ENCODE results near the gene RDH14. TPM values are rescaled to one million over a fixed set of nuclear protein-coding genes. Genes with fewer than 3 reads are reported as not detected.
A peak's percentile ranks its signal among the peaks of the same experiment; 100 is the strongest.

Gene RDH14
- total and polyA plus RNA-seq, 7 donors = 23.9 to 42.6 (median 25.7) TPM

DNA sequence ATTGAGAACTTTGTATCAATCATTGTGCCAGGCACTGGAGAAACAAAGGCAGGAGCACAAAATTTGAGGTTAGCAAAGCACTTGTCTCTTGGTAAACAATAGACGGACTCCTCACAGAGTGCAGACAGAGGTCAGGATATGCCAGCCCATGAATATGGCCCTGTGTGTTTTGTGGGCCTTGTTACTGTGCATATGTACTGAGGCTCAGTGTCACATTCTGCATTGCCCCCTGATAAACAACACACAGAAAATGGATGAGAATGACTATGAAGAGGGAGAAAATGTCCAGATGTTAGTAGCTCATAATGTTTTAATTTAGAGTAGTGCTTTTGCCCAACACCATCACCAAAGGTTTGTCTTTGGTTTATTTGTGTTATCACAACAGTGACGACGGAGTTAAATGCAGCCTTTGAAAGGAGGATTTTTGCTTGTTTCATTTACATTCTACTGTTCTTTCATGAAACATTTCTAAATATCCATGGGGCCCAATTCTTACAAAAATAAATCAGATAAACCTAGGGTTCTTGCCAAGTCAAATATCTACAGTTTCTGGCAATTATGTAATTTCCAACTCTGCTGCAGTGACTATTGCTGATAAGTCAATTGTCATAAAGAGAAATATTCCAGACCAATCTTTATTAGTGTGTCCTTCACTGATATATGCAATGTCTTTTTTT lies 43.5 kb upstream of the RDH14 start:
- DNase-seq (no peak), ATAC-seq (no peak)
- H3K27ac ChIP-seq = no peak overlapping the region
- 91 to 97% (median 92%) methylated on average over 3 of the region's 3 CpGs for WGBS, 3 donors
- no peaks in the 10 kb centered on the region for H3K27me3 ChIP-seq (ENCODE audit: insufficient read depth in 3 of 3, low read length in 2 of 3)
- intact Hi-C loops (cut with DNase I) = no loop called here
- H3K9me3 ChIP-seq = no peaks in the 10 kb centered on the region
- TF ChIP-seq, protein P1, sequence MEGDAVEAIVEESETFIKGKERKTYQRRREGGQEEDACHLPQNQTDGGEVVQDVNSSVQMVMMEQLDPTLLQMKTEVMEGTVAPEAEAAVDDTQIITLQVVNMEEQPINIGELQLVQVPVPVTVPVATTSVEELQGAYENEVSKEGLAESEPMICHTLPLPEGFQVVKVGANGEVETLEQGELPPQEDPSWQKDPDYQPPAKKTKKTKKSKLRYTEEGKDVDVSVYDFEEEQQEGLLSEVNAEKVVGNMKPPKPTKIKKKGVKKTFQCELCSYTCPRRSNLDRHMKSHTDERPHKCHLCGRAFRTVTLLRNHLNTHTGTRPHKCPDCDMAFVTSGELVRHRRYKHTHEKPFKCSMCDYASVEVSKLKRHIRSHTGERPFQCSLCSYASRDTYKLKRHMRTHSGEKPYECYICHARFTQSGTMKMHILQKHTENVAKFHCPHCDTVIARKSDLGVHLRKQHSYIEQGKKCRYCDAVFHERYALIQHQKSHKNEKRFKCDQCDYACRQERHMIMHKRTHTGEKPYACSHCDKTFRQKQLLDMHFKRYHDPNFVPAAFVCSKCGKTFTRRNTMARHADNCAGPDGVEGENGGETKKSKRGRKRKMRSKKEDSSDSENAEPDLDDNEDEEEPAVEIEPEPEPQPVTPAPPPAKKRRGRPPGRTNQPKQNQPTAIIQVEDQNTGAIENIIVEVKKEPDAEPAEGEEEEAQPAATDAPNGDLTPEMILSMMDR (IDR thresholded peaks at IDR 0.05) = no peak
- H3K4me3 ChIP-seq = no peak overlapping the region
- H3K4me1 ChIP-seq = no peaks in the 10 kb centered on the region
- no peaks in the 10 kb centered on the region for H3K36me3 ChIP-seq (ENCODE audit: insufficient read depth in 1 of 2, low read depth in 1 of 2)

DNA sequence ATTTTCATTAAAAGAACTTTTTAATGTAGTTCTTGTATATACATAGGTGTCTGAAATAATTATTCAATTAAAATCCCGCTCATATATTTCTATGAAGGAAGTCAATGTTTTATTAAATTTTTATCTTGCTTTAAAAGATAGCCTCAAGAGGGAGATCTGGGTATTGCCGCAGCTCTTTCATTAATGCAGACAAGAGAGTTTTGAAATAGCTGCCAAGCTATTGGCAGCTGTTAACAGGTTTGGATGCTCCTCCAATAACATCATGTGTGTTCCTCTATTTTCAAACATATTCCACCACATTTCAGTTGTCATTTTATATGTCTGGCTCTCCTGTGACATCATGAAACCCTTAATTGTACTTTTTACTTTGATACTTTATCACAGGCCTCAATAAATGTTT lies 41.8 kb upstream of the RDH14 start:
- intact Hi-C loops (cut with DNase I) = no loop called here
- Histone ChIP-seq H3K36me3 (ENCODE audit: insufficient read depth in 1 of 2, low read depth in 1 of 2) (no peaks in the 10 kb centered on the region), H3K4me3 (no peak overlapping the region), H3K9me3 (no peaks in the 10 kb centered on the region), H3K27me3 (ENCODE audit: insufficient read depth in 3 of 3, low read length in 2 of 3) (no peaks in the 10 kb centered on the region), H3K4me1 (no peaks in the 10 kb centered on the region), H3K27ac (no peak overlapping the region)
- ATAC-seq (no peak), DNase-seq (no peak)
- WGBS, 3 donors = 86 to 88% (median 86%) methylated on average over 2 of the region's 2 CpGs
- TF ChIP-seq, protein P1 (IDR thresholded peaks at IDR 0.05) = no peak

DNA sequence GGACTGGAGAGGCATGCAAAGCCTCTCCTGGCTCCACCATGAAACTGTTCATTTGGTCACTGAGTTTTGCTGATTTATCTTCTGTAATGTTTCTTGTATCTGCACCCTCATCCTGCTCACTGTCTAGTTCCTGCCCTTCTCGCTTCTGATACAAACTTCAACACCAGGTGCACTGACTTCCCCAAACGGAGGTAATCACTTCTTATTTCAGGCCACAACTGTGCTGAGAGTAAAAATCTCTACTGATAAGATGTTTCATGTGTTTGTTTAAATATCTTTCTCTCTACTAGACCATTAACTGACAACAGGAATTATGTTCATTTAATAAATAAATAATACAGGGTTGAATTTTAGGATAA lies 39.8 kb upstream of the RDH14 start:
- TF ChIP-seq, protein P1 (IDR thresholded peaks at IDR 0.05) = no peak

DNA sequence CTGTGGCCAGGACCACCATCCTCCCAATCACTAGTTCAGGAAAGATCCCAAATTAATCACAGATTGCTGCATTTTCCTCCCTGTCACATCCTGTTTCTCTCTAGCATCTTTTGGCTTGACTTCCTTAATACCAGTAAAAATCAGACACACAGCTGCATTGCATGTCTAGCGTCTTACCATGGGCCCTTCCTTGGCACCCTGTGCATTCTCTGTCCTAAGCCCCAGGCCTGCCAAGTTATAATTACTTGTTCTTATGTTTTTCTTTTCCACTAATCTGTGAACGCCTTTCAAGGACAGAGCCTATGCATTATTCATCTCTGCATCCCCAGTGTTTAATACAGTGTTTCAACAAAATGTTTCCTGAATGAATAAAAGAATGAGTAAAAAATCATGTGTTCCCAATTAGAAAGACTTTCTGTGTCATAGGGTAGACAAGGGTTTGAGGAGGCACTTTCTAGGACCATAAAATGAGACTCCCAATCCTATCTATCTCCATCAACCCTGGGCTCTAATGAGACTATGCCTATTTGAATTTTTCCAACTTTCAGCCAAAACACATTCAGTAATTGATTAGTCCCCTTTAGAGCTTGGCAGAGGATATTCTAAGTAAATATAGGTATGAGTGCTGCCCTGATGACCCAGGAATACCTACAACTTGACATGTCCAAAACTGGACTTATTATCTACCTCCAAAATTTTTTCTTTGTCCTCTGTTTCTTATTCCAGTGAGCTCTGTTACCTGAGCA lies 39.2 kb upstream of the RDH14 start:
- Histone ChIP-seq H3K36me3 (ENCODE audit: insufficient read depth in 1 of 2, low read depth in 1 of 2) (no peaks in the 10 kb centered on the region), H3K27ac (no peak overlapping the region), H3K4me3 (no peak overlapping the region), H3K27me3 (ENCODE audit: insufficient read depth in 3 of 3, low read length in 2 of 3) (no peaks in the 10 kb centered on the region), H3K9me3 (no peaks in the 10 kb centered on the region), H3K4me1 (no peaks in the 10 kb centered on the region)
- TF ChIP-seq, protein P1 (IDR thresholded peaks at IDR 0.05) = no peak
- intact Hi-C loops (cut with DNase I) = loop anchor here in 1 of 2 donors (2.0 kb wide), 1 partner anchor 55 kb away; no protein-coding TSS in a partner anchor
- ATAC-seq (peak in 1 of 4 donors; percentile 46), DNase-seq (no peak)
- WGBS, 3 donors = 28 to 39% (median 30%) methylated on average over 2 of the region's 2 CpGs

More for the DNA sequence above, 39.8 kb upstream of the RDH14 start:
- WGBS, 3 donors = 41 to 81% (median 79%) methylated on average over 2 of the region's 2 CpGs
- intact Hi-C loops (cut with DNase I) = loop anchor here in 1 of 2 donors (2.0 kb wide), 1 partner anchor 55 kb away; no protein-coding TSS in a partner anchor
- Histone ChIP-seq H3K4me1 (no peaks in the 10 kb centered on the region), H3K27ac (no peak overlapping the region), H3K36me3 (ENCODE audit: insufficient read depth in 1 of 2, low read depth in 1 of 2) (no peaks in the 10 kb centered on the region), H3K27me3 (ENCODE audit: insufficient read depth in 3 of 3, low read length in 2 of 3) (no peaks in the 10 kb centered on the region), H3K4me3 (no peak overlapping the region), H3K9me3 (no peaks in the 10 kb centered on the region)
- no peak for DNase-seq
- no peak for ATAC-seq
